GM18858 (cell line): Measurements from ENCODE around the gene POLD4.

Experiments used
- ATAC-seq: cut with Tn5 transposase; IDR thresholded peaks from one replicate; pipeline ENCODE4 v1.9.1; 2021; ENCODE audit not compliant: unreplicated experiment

Gene POLD4

GRCh38 chr11:67317888-67318555 is 35.3 kb downstream of the POLD4 start:
- ATAC-seq, result peak; percentile 8

DNA sequence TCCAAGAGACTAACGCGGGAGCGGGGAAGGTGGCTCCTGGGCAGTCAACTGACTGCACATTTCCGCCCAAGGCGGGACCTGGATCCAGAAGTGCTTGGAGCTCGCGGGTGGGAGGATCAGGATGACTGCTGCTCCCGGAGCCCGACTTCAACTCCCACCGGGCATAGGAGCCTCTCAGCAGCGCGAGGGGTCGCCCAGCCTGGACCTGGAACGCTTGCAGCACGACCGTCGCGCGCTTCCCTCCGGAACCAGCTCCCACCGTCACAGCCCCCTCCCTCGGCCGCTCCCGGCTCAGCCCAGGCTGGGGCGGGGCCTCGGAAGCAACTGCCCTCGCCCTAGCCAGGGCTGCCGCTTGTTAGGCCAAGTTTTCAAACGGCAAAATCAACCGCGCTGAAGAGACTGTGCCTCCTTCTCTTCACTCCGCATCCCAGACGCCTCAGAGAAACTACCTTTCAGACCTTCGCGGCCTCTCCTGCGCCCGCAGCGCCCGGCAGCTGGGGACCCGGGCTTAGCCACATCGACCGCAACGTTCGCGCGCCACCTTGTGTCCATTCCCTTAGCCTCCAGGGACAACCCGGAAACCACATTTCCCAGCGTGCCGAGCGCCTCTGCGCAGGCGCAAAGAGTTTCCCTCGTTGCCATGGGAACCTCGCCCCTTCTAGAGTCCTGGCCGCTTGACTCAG is 36.0 kb downstream of the POLD4 start:
- peak; percentile 63 for ATAC-seq

DNA sequence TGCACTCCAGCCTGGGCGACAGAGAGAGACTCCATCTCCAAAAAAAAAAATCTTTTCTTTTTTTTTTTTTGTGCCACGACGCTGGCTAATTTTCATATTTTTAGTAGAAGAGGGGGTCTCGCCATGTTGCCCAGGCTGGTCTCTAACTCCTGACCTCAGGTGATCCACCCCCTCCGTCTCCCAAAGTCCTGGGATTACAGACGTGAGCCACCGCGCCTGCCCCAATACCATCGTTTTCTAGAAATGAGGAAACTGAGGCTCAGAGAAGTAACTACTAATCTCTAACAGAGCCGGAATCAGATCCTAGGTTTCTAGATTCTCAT is 36.5 kb downstream of the POLD4 start:
- ATAC-seq, result no peak

DNA sequence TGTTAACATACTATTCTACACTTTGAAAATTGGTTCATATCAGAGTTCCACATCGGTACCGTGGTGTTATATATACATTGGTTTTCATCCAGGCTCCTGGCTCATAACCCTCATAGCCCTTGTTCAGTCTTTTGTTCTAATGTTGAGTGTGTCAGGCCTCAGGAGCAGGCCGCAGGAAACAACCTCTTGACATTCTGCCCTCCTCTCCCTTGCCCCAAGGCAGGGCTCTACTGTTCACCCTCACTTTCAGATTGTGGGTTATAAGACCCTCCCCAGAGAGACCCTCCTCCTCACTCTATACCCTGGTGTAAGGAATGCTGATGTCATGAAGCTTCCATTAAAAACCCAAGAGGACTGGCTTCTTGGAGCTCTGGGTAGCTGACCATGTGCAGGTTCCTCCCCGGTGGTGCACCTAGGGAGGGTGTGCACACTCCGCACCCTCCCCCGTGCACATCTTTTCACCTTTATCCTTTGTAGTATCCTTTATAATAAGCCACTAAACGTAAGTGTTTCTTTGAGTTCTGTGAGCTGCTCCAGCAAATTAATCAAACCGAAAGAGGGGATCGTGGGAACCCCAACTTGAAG is 37.9 kb downstream of the POLD4 start:
- no peak for ATAC-seq

DNA sequence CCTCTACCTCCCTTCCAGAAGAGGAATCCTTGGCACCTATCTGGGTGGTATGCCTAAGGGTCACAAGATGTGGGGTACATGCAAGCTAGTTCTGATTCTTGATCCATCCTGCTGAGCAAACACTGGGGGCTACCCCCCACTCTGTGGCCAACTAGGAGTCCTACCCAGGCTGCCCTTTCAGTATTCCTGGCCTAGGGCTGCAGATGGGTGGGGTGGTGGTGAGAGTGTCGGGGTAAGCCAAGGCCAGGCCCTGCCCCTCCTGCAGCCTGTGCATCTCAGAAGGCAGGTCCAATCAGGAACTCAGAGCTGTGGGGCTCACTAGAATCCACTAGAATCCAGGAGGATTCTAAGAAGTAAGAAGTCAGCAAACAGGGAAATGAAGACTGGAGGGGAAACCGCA is 39.1 kb downstream of the POLD4 start:
- ATAC-seq, result no peak

DNA sequence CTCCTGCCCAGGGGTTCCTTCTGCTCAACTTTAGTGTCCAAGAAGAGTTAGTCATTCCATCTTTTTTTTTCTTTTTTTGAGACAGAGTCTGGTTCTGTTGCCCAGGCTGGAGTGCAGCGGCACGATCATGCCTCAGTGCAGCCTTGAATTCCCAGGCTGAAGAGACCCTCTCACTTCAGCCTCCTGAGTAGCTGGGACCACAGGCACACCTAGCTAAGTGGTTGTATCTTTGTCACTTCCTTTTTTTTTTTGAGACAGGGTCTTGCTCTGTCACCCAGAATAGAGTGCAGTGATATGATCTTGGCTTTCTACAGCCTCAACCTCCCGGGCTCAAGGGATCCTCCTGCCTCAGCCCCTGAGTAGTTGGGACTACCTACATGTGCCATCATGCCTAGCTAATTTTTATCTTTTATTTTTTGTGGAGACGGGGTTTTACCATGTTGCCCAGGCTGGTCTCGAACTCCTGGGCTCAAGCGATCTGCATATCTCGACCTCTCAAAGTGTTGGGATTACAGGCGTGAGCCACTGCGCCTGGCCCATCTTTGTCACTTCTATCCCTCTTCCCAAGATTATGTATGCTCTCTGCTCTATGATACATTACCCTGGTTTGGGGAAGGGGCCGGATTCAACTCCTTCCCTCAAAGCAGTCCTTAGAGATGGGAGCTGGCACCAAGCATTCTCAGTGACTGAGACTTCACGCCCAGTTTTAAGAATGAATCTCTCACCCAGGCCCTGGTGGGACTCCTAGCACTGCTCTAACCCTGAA is 40.0 kb downstream of the POLD4 start:
- ATAC-seq, result no peak

DNA sequence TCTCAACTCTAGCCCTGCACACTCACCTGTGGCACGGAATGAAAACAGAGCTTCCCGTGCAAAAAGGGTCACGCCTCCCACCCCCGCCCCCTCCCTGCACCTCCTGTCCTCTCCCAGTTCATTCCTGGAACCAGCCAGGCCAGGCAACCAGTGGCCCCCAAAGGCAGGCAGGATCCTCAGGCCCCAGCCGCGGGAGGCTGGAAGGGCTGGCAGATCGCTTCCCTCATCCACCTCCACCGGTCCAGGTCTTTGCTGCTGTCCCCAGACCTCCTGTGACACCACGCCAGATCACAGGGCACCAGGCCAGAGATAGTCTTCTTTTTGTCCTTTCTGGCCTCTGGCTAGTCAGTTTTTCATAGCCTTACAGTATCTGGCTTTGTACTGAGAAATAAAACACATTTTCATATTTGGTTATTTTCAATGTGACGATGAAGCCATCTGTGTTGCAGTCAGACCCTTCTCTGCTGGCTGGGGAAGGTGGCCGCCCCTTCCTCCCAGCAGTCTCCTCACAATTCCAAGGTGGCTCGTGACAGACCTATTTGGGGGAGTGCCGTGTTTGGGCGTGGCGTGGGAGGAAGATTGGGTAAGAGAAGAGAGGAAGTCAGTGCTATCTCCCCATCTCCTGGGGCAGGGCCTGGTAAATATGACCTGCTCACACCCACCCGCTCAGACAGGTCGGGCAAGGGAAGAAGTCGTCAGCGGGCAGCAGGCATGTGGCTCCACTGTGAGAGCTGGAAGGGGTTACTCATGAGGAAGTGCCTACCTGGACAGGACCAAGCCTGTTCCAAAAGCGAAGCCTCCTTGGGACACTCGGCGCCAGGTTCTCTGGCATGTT is 40.9 kb downstream of the POLD4 start:
- ATAC-seq, result no peak

GRCh38 chr11:67311556-67312082 is 41.7 kb downstream of the POLD4 start:
- no peak for ATAC-seq

DNA sequence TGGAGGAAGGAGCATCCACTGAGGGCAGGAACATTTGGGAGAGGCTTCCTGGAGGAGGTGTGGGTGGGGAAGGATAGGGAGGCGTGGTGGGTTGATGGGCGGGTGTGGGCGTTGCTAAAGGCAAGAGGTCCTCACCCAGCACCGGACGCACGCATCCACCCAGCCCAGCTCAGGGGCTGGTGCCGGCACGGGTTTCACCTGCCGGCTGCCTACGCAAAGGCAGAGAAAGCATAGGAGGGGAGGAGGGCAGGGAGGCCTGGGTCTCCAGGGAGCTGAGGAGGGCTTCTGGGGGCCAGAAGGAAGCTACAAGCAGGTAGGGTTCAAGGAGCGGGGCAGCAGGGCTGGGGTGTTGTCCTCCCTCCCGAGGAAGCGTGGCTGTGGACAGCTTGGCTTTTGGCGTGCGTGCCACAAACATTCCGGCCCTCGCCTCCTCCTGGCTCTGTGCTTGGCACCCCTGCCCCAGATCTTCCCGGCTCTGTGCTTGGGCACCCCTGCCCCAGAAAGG is 42.2 kb downstream of the POLD4 start:
- no peak for ATAC-seq

- no peak for ATAC-seq
Observed at GRCh38 chr11:67310246-67311050, 42.9 kb downstream of the POLD4 start.

DNA sequence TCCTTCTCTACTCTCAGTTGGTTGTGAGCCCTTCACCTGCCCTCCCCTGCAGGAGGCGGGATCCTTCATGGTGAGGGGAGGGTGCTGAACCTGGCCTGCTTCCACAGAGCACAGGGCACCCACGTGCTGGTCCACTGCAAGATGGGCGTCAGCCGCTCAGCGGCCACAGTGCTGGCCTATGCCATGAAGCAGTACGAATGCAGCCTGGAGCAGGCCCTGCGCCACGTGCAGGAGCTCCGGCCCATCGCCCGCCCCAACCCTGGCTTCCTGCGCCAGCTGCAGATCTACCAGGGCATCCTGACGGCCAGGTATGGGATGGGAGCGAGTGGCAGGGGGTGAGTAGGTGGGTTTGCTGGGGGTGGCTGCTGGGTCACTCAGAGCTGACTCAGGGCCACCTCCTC is 43.7 kb downstream of the POLD4 start:
- no peak for ATAC-seq

- ATAC-seq, result no peak
Observed at GRCh38 chr11:67309166-67309565, 44.2 kb downstream of the POLD4 start.

- ATAC-seq, result no peak
Observed at GRCh38 chr11:67308031-67308866, 45.1 kb downstream of the POLD4 start.

GRCh38 chr11:67307545-67308001 is 45.8 kb downstream of the POLD4 start:
- no peak for ATAC-seq

- no peak for ATAC-seq
Observed at GRCh38 chr11:67306769-67307544, 46.4 kb downstream of the POLD4 start.

- ATAC-seq, result no peak
Observed at GRCh38 chr11:67304511-67305113, 48.7 kb downstream of the POLD4 start.

GRCh38 chr11:67303835-67304411 is 49.4 kb downstream of the POLD4 start:
- ATAC-seq, result no peak
